ENCODE results near the gene AKR1C8. TPM values are rescaled to one million over a fixed set of nuclear protein-coding genes. Genes with fewer than 3 reads are reported as not detected.

The AKR1C8 gene
- not detected in 2 replicates for total RNA-seq (ENCODE audit: low replicate concordance)

GRCh38 chr10:5184987-5185775 is at the start of gene AKR1C8:
AKR1C8 (minus strand) TSS chr10:5185150; CDS start chr10:5185104, 46 bp downstream.

GRCh38 chr10:5196702-5197113 is 11.8 kb upstream of the AKR1C8 start, which contains the start of gene AKR1C4:
AKR1C4 (plus strand) TSS chr10:5196837; CDS start chr10:5196868, 31 bp downstream.

Other genes starting within 250 kb of the AKR1C8 start
- gene AKR1C1, start 221.7 kb downstream of the AKR1C8 start, total RNA-seq (ENCODE audit: low replicate concordance): 135 and 139 TPM in 2 replicates
- 13.3 and 70.8 TPM in 2 replicates for gene AKR1C2, start 181.3 kb downstream of the AKR1C8 start, total RNA-seq (ENCODE audit: low replicate concordance)
- 132 and 308 TPM in 2 replicates for gene AKR1C3, start 90.7 kb downstream of the AKR1C8 start, total RNA-seq (ENCODE audit: low replicate concordance)
- not detected in 2 replicates for gene AKR1C4, start 11.7 kb upstream of the AKR1C8 start, total RNA-seq (ENCODE audit: low replicate concordance)
- not detected in 2 replicates for gene UCN3, start 179.8 kb upstream of the AKR1C8 start, total RNA-seq (ENCODE audit: low replicate concordance)
- not detected in 2 replicates for gene TUBAL3, start 219.7 kb upstream of the AKR1C8 start, total RNA-seq (ENCODE audit: low replicate concordance)
- gene NET1, start 227.4 kb upstream of the AKR1C8 start, total RNA-seq (ENCODE audit: low replicate concordance): 19.2 and 30.7 TPM in 2 replicates

Data from smooth muscle cell of the coronary artery (primary cell).